Upper lobe of right lung (tissue), 1 donor: ENCODE results near the gene NAT16. TPM values are rescaled to one million over a fixed set of nuclear protein-coding genes. Genes with fewer than 3 reads are reported as not detected.
"Not testable (repeated sequence)": the region's sequence is repeated elsewhere in the genome, so short reads cannot be mapped to it uniquely, and the experiment has no call there.

Source experiments
- ATAC-seq: fragments of 200-7000 bp; cut with Tn5 transposase; one replicate; pipeline ENCODE4 v1.9.1; 2020; ENCODE audit warnings: mild to moderate bottlenecking, moderate library complexity
- DNase-seq: peaks from one replicate; pipeline ENCODE4 v3.0.0-alpha.2; 2020
- H3K27ac ChIP-seq: fragments of 200-600 bp; one replicate; pipeline ENCODE4 v1.8.0; 2022
- H3K27me3 ChIP-seq: fragments of 200-600 bp; one replicate; pipeline ENCODE4 v1.8.0; 2022; ENCODE audit warnings: mild to moderate bottlenecking
- H3K36me3 ChIP-seq: fragments of 200-600 bp; one replicate; pipeline ENCODE4 v1.8.0; 2022
- H3K4me1 ChIP-seq: fragments of 200-600 bp; one replicate; pipeline ENCODE4 v1.8.0; 2022
- H3K4me3 ChIP-seq: fragments of 200-600 bp; one replicate; pipeline ENCODE4 v1.8.0; 2022; ENCODE audit warnings: mild to moderate bottlenecking
- H3K9me3 ChIP-seq: fragments of 200-600 bp; one replicate; pipeline ENCODE4 v1.8.0; 2022
- CTCF ChIP-seq: fragments of 200-600 bp; IDR thresholded peaks from one replicate; pipeline ENCODE4 v1.8.0; 2022; ENCODE audit warnings: antibody characterized with exemption
- intact Hi-C: fragments of 100-400 bp; cut with DNase I; formaldehyde crosslinking; loops from one replicate; pipeline ENCODE4 v1.11.0; 2022
- microRNA-seq: library from miRNA; unstranded; fragments of <30 nt; microRNA quantifications from one replicate; pipeline ENCODE4 v1.2.0, GENCODE V29; 2020; ENCODE audit warnings: borderline microRNAs expressed
- total RNA-seq: library from RNA; stranded (reverse); fragmentation: NEBNext Ultra II Directional; extraction: Animal tissue kit (Norgen Biotek cat#: 25700); gene quantifications from one replicate; pipeline ENCODE4 v1.2.1, GENCODE V29; 2021
- donor health status: DM: no; HTN: yes; CAD: no; lungs with severe emphysema.

The NAT16 gene
- total RNA-seq, 1 donor from 2014 or later = not detected

DNA sequence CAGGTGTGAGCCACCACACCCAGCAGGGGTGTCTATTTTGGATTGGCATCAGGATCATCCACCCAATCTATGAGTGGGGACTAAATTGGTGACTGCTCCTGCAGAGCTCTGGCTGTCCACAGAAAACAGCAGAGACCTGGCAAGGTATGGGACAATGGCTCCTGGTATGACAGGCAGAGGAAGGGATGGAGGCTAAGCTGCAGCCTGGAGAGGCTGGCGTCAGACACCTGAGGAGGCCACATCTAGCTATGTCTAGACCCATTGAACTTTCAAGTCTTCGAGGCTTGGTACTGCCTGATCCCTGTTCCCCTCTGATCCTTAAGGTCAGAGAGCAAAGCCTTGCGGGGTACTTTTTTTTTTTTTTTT, 56.4 kb downstream of the NAT16 start:
- DNase-seq (no peak), ATAC-seq (no peak)
- no peak for TF ChIP-seq CTCF
- H3K4me1 ChIP-seq = peaks cover 52% of the 10 kb centered on the region
- H3K9me3 ChIP-seq = no peaks in the 10 kb centered on the region
- H3K36me3 ChIP-seq = no peaks in the 10 kb centered on the region
- no peak overlapping the region for H3K4me3 ChIP-seq
- peak overlapping the region; percentile 68 for H3K27ac ChIP-seq
- intact Hi-C loops = no loop called here
- peaks cover 4% of the 10 kb centered on the region for H3K27me3 ChIP-seq

- peaks cover 4% of the 10 kb centered on the region for H3K27me3 ChIP-seq
- no peak for TF ChIP-seq CTCF
- peak overlapping the region; percentile 83 for H3K27ac ChIP-seq
- H3K9me3 ChIP-seq = no peaks in the 10 kb centered on the region
- no peaks in the 10 kb centered on the region for H3K36me3 ChIP-seq
- intact Hi-C loops = no loop called here
- DNase-seq (no peak), ATAC-seq (no peak)
- H3K4me3 ChIP-seq = peak overlapping the region; percentile 33
- H3K4me1 ChIP-seq = peaks cover 52% of the 10 kb centered on the region
These were observed 57.0 kb downstream of the NAT16 start for GRCh38 chr7:101122933-101123702.

GRCh38 chr7:101121991-101122932, 57.8 kb downstream of the NAT16 start:
- Histone ChIP-seq H3K27me3 (peaks cover 4% of the 10 kb centered on the region), H3K36me3 (no peaks in the 10 kb centered on the region), H3K4me1 (peaks cover 49% of the 10 kb centered on the region), H3K9me3 (no peaks in the 10 kb centered on the region), H3K4me3 (peak overlapping the region; percentile 33), H3K27ac (peak overlapping the region; percentile 83)
- TF ChIP-seq CTCF = no peak
- ATAC-seq (peak; percentile 42), DNase-seq (peak; percentile 65)
- intact Hi-C loops = no loop called here

GRCh38 chr7:101121631-101121990, 58.5 kb downstream of the NAT16 start:
- Histone ChIP-seq H3K27ac (peak overlapping the region; percentile 83), H3K4me3 (peak overlapping the region; percentile 33), H3K4me1 (peaks cover 43% of the 10 kb centered on the region)
- H3K36me3 ChIP-seq, DNase-seq, ATAC-seq, H3K9me3 ChIP-seq, intact Hi-C loops, H3K27me3 ChIP-seq: not testable (repeated sequence)

Small RNA genes lying within 50 kb of the gene (microRNA-seq; reads per million reads assigned to microRNA genes)
- gene MIR4653 = not detected

Other genes with a start within 250 kb of the NAT16 start
- 2.7 TPM for gene MUC3A, start 230.8 kb downstream of the NAT16 start, total RNA-seq
- not detected for gene MUC12, start 210.7 kb downstream of the NAT16 start, total RNA-seq
- gene MUC17, start 160.2 kb downstream of the NAT16 start, total RNA-seq = not detected
- gene TRIM56, start 94.8 kb downstream of the NAT16 start, total RNA-seq = 60.9 TPM
- gene SERPINE1, start 53.2 kb downstream of the NAT16 start, total RNA-seq = 13.7 TPM
- gene AP1S1, start 25.8 kb downstream of the NAT16 start, total RNA-seq = 24.0 TPM
- not detected for gene VGF, start 14.7 kb downstream of the NAT16 start, total RNA-seq
- not detected for gene MOGAT3, start 20.7 kb upstream of the NAT16 start, total RNA-seq
- 82.1 TPM for gene PLOD3, start 37.3 kb upstream of the NAT16 start, total RNA-seq
- 51.9 TPM for gene ZNHIT1, start 37.9 kb upstream of the NAT16 start, total RNA-seq
- gene CLDN15, start 57.5 kb upstream of the NAT16 start, total RNA-seq = 17.7 TPM
- 147 TPM for gene FIS1, start 64.8 kb upstream of the NAT16 start, total RNA-seq
- 16.2 TPM for gene IFT22, start 141.5 kb upstream of the NAT16 start, total RNA-seq
- gene COL26A1, start 182.6 kb upstream of the NAT16 start, total RNA-seq = 0.58 TPM